Adrenal gland (tissue), 12 donors: ENCODE measurements around the gene SIX1. TPM values are rescaled to one million over a fixed set of nuclear protein-coding genes. Genes with fewer than 3 reads are reported as not detected.

Source experiments
- DNase-seq, 7 donors: peaks; one replicate each; pipeline ENCODE4 v3.0.0-alpha.2; 2019 to 2020
- H3K27ac ChIP-seq, 5 donors: fragments of 200-600 bp; sonication (generic) in 4 of 5; 1 replicate in 3 of 5; 2 replicates in 2 of 5; pipeline versions ENCODE4 v1.5.1 to v1.8.0; 2016 to 2020; ENCODE audit warnings: mild to moderate bottlenecking in 1 of 5
- H3K27me3 ChIP-seq: fragments of 200-600 bp; 2 replicates; pipeline ENCODE4 v1.8.0; 2021
- H3K36me3 ChIP-seq, 2 donors: fragments of 200-600 bp; replicated peaks in 1 of 2; 1 replicate in 1 of 2; 2 replicates in 1 of 2; pipeline versions ENCODE4 v1.5.1 to v1.8.0; 2018 to 2022
- H3K4me1 ChIP-seq, 2 donors: fragments of 200-600 bp; replicated peaks in 1 of 2; 1 replicate in 1 of 2; 2 replicates in 1 of 2; pipeline versions ENCODE4 v1.5.1 to v1.8.0; 2018 to 2021
- H3K4me3 ChIP-seq, 4 donors: fragments of 200-600 bp; sonication (generic) in 3 of 4; one replicate each; pipeline ENCODE4 v1.5.1; 2016 to 2018
- H3K9me3 ChIP-seq, 3 donors: fragments of 200-600 bp; sonication (generic) in 1 of 3; replicated peaks in 1 of 3; 1 replicate in 2 of 3; 2 replicates in 1 of 3; pipeline versions ENCODE4 v1.5.1 to v1.8.0; 2016 to 2021
- CTCF ChIP-seq, 6 experiments: fragments of 450-650 bp in 4 of 6; fragments of 200-600 bp in 2 of 6; sonication (generic) in 1 of 6; IDR thresholded peaks; 1 replicate in 5 of 6; 2 replicates in 1 of 6; pipeline versions ENCODE4 v1.5.1 to v1.8.0; 2016 to 2021; ENCODE audit warnings: antibody characterized with exemption in 6 of 6, mild to moderate bottlenecking in 2 of 6, moderate library complexity in 1 of 6
- POLR2A ChIP-seq, 2 donors: fragments of 450-650 bp; IDR thresholded peaks; one replicate each; pipeline ENCODE4 v1.6.1; 2017; ENCODE audit warnings: antibody characterized with exemption in 2 of 2, mild to moderate bottlenecking in 2 of 2, moderate library complexity in 1 of 2
- WGBS, 4 donors: extraction: QIAGEN DNeasy Blood & Tissue Kit in 2 of 4; methylation state at CpG; one replicate each; pipeline versions ENCODE4 v1.1.5 to v1.1.7; 2013 to 2017; 5-methylcytosine and 5-hydroxymethylcytosine counted together
- intact Hi-C, 2 donors: fragments of 100-400 bp; cut with DNase I; formaldehyde crosslinking; loops; one replicate each; pipeline versions ENCODE4 v1.14.1 to v1.15.0; 2022 to 2023
- polyA plus RNA-seq, 3 donors: library from polyadenylated mRNA; stranded (reverse); fragments of 200-250 nt in 2 of 3; fragments of 350-450 nt in 1 of 3; fragmentation: Illumina TruSeq in 1 of 3; extraction: RNeasy Lipid Tissue Mini Kit (QIAGEN cat#74804) in 1 of 3; gene quantifications; one replicate each; pipeline ENCODE4 v1.2.3, GENCODE V29; 2013 to 2014
- total RNA-seq, 9 donors: library from RNA; depleted of rRNA in 4 of 9; stranded (reverse); fragments of >200 nt in 4 of 9; fragments of 120-200 nt in 1 of 9; fragmentation: NEBNext Ultra II Directional in 1 of 9; extraction: Animal tissue kit (Norgen Biotek cat#: 25700) in 1 of 9; gene quantifications; one replicate each; pipeline versions ENCODE4 v1.1.0 to v1.2.4, GENCODE V29; 2013 to 2023
- donor health status: healthy with polysubstance abuse.
- donor health status: Bipolar disorder and iron deficiency.
- donor health status: DM: yes; HTN: yes; CAD: no.
- donor health status: DM: no; HTN: no; CAD: no.
- donor health status: DM: no; HTN: no; CAD: no.
- donor health status: DM: yes; HTN: yes; CAD: no.

Gene SIX1
- total and polyA plus RNA-seq, 12 donors = 0.11 to 0.96 (median 0.57) TPM

- Histone ChIP-seq H3K27ac (no peak overlapping the region), H3K36me3 (no peaks in the 10 kb centered on the region), H3K4me3 (no peak overlapping the region), H3K27me3 (no peaks in the 10 kb centered on the region), H3K4me1 (no peaks in the 10 kb centered on the region), H3K9me3 (no peaks in the 10 kb centered on the region)
- intact Hi-C loops = no loop called here
- DNase-seq = no peak
- TF ChIP-seq CTCF (IDR thresholded peaks at IDR 0.05) = no peak
- no peak for TF ChIP-seq POLR2A (IDR thresholded peaks at IDR 0.05)
Observed at GRCh38 chr14:60686865-60687264, 37.6 kb upstream of the SIX1 start.

- intact Hi-C loops = no loop called here
- no peak overlapping the region for H3K27ac ChIP-seq
- H3K27me3 ChIP-seq = no peaks in the 10 kb centered on the region
- DNase-seq = no peak
- H3K36me3 ChIP-seq = no peaks in the 10 kb centered on the region
- no peaks in the 10 kb centered on the region for H3K4me1 ChIP-seq
- TF ChIP-seq CTCF (IDR thresholded peaks at IDR 0.05) (no peak), POLR2A (IDR thresholded peaks at IDR 0.05) (no peak)
- no peaks in the 10 kb centered on the region for H3K9me3 ChIP-seq
- no peak overlapping the region for H3K4me3 ChIP-seq
- 67 to 88% (median 78%) methylated on average over 2 of the region's 2 CpGs for WGBS, 4 donors
Observed at GRCh38 chr14:60684203-60684602, 34.9 kb upstream of the SIX1 start.

- Histone ChIP-seq H3K4me1 (no peaks in the 10 kb centered on the region), H3K27me3 (no peaks in the 10 kb centered on the region), H3K4me3 (no peak overlapping the region), H3K9me3 (no peaks in the 10 kb centered on the region), H3K36me3 (no peaks in the 10 kb centered on the region), H3K27ac (no peak overlapping the region)
- no peak for DNase-seq
- intact Hi-C loops = no loop called here
- TF ChIP-seq POLR2A (IDR thresholded peaks at IDR 0.05) (no peak), CTCF (IDR thresholded peaks at IDR 0.05) (no peak)
Observed at GRCh38 chr14:60681271-60681670, 32.0 kb upstream of the SIX1 start.

GRCh38 chr14:60680511-60680910 is 31.2 kb upstream of the SIX1 start:
- TF ChIP-seq CTCF (IDR thresholded peaks at IDR 0.05) (no peak), POLR2A (IDR thresholded peaks at IDR 0.05) (no peak)
- 83 to 100% (median 98%) methylated on average over 3 of the region's 3 CpGs for WGBS, 4 donors
- Histone ChIP-seq H3K27me3 (no peaks in the 10 kb centered on the region), H3K4me1 (no peaks in the 10 kb centered on the region), H3K9me3 (no peaks in the 10 kb centered on the region), H3K27ac (no peak overlapping the region), H3K36me3 (no peaks in the 10 kb centered on the region), H3K4me3 (no peak overlapping the region)
- no peak for DNase-seq
- intact Hi-C loops = no loop called here
